ENCODE measurements around the gene LINC01488. TPM values are rescaled to one million over a fixed set of nuclear protein-coding genes. Genes with fewer than 3 reads are reported as not detected.

The LINC01488 gene
- total and polyA plus RNA-seq, 2 experiments from 2014 or later, result not detected

- peak; percentile 66 for DNase-seq (ENCODE audit: low spot score)
- no peak overlapping the region for H3K4me3 Mint-ChIP-seq
Observed at GRCh38 chr11:69439127-69439526, 42.3 kb upstream of the LINC01488 start.

More at GRCh38 chr11:69439127-69439526, 42.3 kb upstream of the LINC01488 start:
- ATAC-seq, result peak; percentile 34
- H3K27ac Mint-ChIP-seq, result 0 out of 2 replicates have a peak overlapping the region, but pooled peaks have one; percentile 77
- H3K4me3 ChIP-seq, result no peak overlapping the region
- peaks cover 40% of the 10 kb centered on the region for H3K27me3 Mint-ChIP-seq (ENCODE audit: insufficient read depth, low read depth, poor library complexity)
- peaks cover 2% of the 10 kb centered on the region; the same call in 1 of the 2 replicates for H3F3A ChIP-seq (replicated peaks; ENCODE audit: low read depth)
- no peaks in the 10 kb centered on the region; the same call in 1 of the 3 replicates for H3K36me3 Mint-ChIP-seq (ENCODE audit: low read depth)
- peaks cover 8% of the 10 kb centered on the region for H3K9me2 ChIP-seq (ENCODE audit: insufficient read depth)
- H4K20me1 ChIP-seq (replicated peaks; ENCODE audit: insufficient read depth), result no peaks in the 10 kb centered on the region
- H3K36me3 ChIP-seq (ENCODE audit: insufficient read depth), result no peaks in the 10 kb centered on the region
- no peak overlapping the region; the same call in 1 of the 2 replicates for H3K4me2 ChIP-seq
- H3K4me1 ChIP-seq (ENCODE audit: insufficient read depth), result peaks cover 40% of the 10 kb centered on the region
- no peaks in the 10 kb centered on the region for H3K27me3 ChIP-seq (ENCODE audit: insufficient read depth)
- H3K9me3 Mint-ChIP-seq, result peaks cover 3% of the 10 kb centered on the region; the same call in 2 of the 3 replicates
- TF ChIP-seq POLR2AphosphoS5 (IDR thresholded peaks at IDR 0.05; ENCODE audit: low read depth) (no peak), CREB1 (CRISPR knock-in tag; IDR thresholded peaks at IDR 0.05; ENCODE audit: low read depth) (no peak), JUNB (IDR thresholded peaks at IDR 0.05; ENCODE audit: unreplicated experiment) (no peak), ETS1 (IDR thresholded peaks at IDR 0.05) (no peak), REST (IDR thresholded peaks at IDR 0.05; ENCODE audit: unreplicated experiment) (no peak), EZH2phosphoT487 (IDR thresholded peaks at IDR 0.05; ENCODE audit: unreplicated experiment) (no peak), EZH2 (IDR thresholded peaks at IDR 0.05; ENCODE audit: low read depth, unreplicated experiment) (no peak), NANOG (IDR thresholded peaks at IDR 0.05; ENCODE audit: borderline replicate concordance) (no peak), ZNF114 (CRISPR knock-in tag; IDR thresholded peaks at IDR 0.05) (no peak), STAT1 (IDR thresholded peaks at IDR 0.05; ENCODE audit: unreplicated experiment) (no peak), ZNF462 (CRISPR knock-in tag; IDR thresholded peaks at IDR 0.05) (no peak), CTCF (conservative IDR thresholded peaks at IDR 0.05; ENCODE audit: low read depth in 2 of 2) (no peak), ZNF331 (CRISPR knock-in tag; IDR thresholded peaks at IDR 0.05; ENCODE audit: low read depth) (no peak)
- H3K4me1 Mint-ChIP-seq, result peaks cover 64% of the 10 kb centered on the region
- H3K27ac ChIP-seq (ENCODE audit: low read depth), result no peak overlapping the region
- H3K79me2 ChIP-seq (replicated peaks; ENCODE audit: insufficient read depth), result no peaks in the 10 kb centered on the region
- no peak overlapping the region; the same call in 1 of the 2 replicates for H2AFZ ChIP-seq
